ENCODE data around the gene NABP2. TPM values are rescaled to one million over a fixed set of nuclear protein-coding genes. Genes with fewer than 3 reads are reported as not detected.

Gene NABP2
- total RNA-seq, 1 donor from 2014 or later: 75.7 TPM

DNA sequence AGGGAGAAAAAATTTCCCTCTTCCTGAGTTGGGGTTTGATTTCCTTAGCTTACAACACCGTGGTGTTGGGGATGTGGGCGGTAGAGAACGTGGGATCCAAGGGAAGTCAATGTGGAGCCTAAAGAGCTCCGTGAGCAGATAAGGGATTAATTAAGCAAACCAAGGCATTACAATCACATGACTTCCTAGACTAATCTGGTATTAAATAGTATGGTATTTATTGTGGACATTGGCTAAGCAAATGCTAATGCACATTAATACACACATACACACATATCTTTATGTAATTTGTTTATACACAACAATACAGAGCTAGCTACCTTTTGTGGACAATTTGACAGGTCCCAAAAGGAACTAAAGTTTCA is 1.6 kb upstream of the NABP2 start:
- DNase-seq (ENCODE audit: low read depth, low spot score): no peak
- TF ChIP-seq, protein P1, sequence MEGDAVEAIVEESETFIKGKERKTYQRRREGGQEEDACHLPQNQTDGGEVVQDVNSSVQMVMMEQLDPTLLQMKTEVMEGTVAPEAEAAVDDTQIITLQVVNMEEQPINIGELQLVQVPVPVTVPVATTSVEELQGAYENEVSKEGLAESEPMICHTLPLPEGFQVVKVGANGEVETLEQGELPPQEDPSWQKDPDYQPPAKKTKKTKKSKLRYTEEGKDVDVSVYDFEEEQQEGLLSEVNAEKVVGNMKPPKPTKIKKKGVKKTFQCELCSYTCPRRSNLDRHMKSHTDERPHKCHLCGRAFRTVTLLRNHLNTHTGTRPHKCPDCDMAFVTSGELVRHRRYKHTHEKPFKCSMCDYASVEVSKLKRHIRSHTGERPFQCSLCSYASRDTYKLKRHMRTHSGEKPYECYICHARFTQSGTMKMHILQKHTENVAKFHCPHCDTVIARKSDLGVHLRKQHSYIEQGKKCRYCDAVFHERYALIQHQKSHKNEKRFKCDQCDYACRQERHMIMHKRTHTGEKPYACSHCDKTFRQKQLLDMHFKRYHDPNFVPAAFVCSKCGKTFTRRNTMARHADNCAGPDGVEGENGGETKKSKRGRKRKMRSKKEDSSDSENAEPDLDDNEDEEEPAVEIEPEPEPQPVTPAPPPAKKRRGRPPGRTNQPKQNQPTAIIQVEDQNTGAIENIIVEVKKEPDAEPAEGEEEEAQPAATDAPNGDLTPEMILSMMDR (conservative IDR thresholded peaks at IDR 0.05): no peak
- H3K4me3 Mint-ChIP-seq: peak overlapping the region; percentile 100
- H3K27me3 Mint-ChIP-seq (ENCODE audit: low read depth): no peaks in the 10 kb centered on the region
- peak overlapping the region; percentile 95 for H3K27ac Mint-ChIP-seq (ENCODE audit: unreplicated experiment)
- H3K9me3 Mint-ChIP-seq: no peaks in the 10 kb centered on the region
- H3K36me3 Mint-ChIP-seq (ENCODE audit: low read depth): no peaks in the 10 kb centered on the region
- peaks cover 46% of the 10 kb centered on the region for H3K4me1 Mint-ChIP-seq

DNA sequence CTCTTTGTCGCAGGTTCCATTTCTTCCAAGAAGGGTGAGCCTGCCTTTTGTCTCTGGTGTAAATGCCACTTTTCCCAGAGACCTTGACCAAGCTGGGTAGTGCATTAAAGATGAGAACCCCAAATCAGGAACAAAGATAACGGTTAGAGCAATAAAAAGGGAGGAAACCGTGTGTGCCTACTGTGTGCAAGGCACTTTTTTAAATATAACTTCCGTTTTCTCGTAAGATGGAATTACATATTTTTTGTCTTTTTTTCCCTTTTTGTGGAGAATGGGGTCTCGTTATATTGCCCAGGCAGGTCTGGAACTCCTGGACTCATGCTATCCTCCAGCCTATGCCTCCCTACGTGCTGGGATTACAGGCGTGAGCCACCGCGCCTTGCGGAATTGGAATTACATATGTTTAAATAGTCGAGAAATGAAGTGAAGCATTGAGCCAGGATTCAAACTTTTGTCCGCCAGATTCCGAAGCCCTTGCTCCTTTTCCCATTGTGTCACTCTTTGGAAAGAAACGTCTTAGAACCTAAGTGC is 506 bp upstream of the NABP2 start:
- peak overlapping the region; percentile 90 for H3K4me3 Mint-ChIP-seq
- no peaks in the 10 kb centered on the region for H3K36me3 Mint-ChIP-seq (ENCODE audit: low read depth)
- H3K4me1 Mint-ChIP-seq: peaks cover 46% of the 10 kb centered on the region
- no peak for DNase-seq (ENCODE audit: low read depth, low spot score)
- H3K27ac Mint-ChIP-seq (ENCODE audit: unreplicated experiment): peak overlapping the region; percentile 96
- no peaks in the 10 kb centered on the region for H3K27me3 Mint-ChIP-seq (ENCODE audit: low read depth)
- TF ChIP-seq, protein P1 (conservative IDR thresholded peaks at IDR 0.05): no peak
- no peaks in the 10 kb centered on the region for H3K9me3 Mint-ChIP-seq

DNA sequence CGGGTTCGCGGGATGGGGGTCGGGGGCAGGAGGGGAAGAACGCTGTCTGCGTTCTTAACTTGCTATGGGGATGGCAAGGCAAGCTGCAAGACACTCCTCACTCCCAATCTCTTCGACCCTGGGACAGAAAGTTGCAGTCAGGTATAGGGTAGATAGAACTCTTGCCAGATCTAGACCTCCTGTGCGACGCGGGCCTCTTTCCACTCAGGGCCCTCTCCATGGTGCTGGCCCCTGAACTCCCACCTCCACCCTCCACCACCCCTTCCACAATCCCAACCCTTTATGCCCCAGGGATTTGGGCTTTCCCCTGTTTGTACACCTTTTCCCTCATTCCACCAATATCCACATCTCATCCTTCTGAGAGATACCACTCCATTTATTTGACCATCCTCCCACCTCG is 812 bp downstream of the NABP2 start:
- Mint-ChIP-seq H3K9me3 (no peaks in the 10 kb centered on the region), H3K4me3 (peak overlapping the region; percentile 90), H3K27ac (ENCODE audit: unreplicated experiment) (no peak overlapping the region), H3K27me3 (ENCODE audit: low read depth) (no peaks in the 10 kb centered on the region), H3K36me3 (ENCODE audit: low read depth) (no peaks in the 10 kb centered on the region), H3K4me1 (peaks cover 46% of the 10 kb centered on the region)
- DNase-seq (ENCODE audit: low read depth, low spot score): no peak
- TF ChIP-seq, protein P1 (conservative IDR thresholded peaks at IDR 0.05): no peak

DNA sequence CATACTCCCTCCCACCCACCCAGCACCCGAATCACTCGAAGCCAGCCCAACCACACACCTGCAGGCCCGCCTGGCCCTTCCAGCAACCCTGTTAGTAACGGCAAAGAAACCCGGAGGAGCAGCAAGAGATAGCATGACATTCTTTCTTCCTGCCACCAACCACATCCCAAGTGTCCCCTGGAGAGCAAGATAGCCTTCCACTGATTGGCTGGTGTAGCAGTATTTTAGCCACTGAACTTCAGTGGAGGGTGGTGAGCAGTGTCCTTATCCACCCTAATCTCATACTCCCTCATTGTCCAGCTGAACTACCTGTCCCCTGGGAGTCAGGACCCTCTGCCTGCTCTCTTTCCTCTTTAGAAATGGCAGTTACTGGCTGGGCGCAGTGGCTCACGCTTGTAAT is 4.9 kb downstream of the NABP2 start:
- no peak overlapping the region for H3K27ac Mint-ChIP-seq (ENCODE audit: unreplicated experiment)
- no peak for DNase-seq (ENCODE audit: low read depth, low spot score)
- H3K4me3 Mint-ChIP-seq: no peak overlapping the region
- peaks cover 13% of the 10 kb centered on the region for H3K4me1 Mint-ChIP-seq
- no peaks in the 10 kb centered on the region for H3K27me3 Mint-ChIP-seq (ENCODE audit: low read depth)
- H3K9me3 Mint-ChIP-seq: no peaks in the 10 kb centered on the region
- H3K36me3 Mint-ChIP-seq (ENCODE audit: low read depth): no peaks in the 10 kb centered on the region
- TF ChIP-seq, protein P1 (conservative IDR thresholded peaks at IDR 0.05): no peak

DNA sequence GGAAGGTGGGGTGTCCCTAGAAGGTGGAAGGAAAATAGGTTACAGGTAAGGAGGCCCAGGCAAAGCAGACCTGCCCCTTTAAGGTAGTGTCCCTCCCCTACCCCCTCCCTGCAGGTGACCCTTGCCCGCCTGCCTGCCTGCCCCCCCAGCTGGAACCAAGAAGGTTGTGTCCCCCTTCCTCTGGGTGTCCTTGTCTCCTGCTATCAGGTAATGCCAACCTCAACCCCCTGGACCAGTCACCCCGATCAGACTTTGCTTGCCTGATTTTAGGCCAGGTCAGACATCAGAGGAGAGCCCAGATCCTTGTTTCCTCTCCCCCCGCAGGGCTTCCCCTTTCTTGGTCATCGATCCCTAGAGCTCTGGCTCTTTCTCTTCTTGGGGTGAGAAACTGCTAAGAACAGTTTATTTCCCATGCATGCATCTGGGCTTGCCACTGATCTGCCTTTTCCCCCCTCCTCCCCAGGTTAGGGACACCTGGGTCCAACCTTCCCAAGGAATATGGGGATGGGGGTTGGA is 5.8 kb downstream of the NABP2 start, which contains the start of gene SLC39A5:
Gene SLC39A5, plus strand, starts transcription at position 136 of the 516 bp plus-strand sequence. CDS start 1,224 bp downstream, outside the sequence.
- Mint-ChIP-seq H3K27me3 (ENCODE audit: low read depth) (no peaks in the 10 kb centered on the region), H3K9me3 (no peaks in the 10 kb centered on the region), H3K27ac (ENCODE audit: unreplicated experiment) (peak within 1 kb of the TSS; percentile 45), H3K4me3 (peak within 1 kb of the TSS; percentile 31), H3K36me3 (ENCODE audit: low read depth) (no peaks in the 10 kb centered on the region), H3K4me1 (peaks cover 7% of the 10 kb centered on the region)
- TF ChIP-seq, protein P1 (conservative IDR thresholded peaks at IDR 0.05): no peak
- DNase-seq (ENCODE audit: low read depth, low spot score): no peak
